ENCODE measurements around the gene FAXDC2.

- TF ChIP-seq CTCF (IDR thresholded peaks at IDR 0.05) (no peak), POLR2A (IDR thresholded peaks at IDR 0.05) (no peak)
Observed at GRCh38 chr5:154800582-154800981, 49.8 kb downstream of the FAXDC2 start.

Measured in uterus (tissue), 2 donors.